WTC11 (cell line): ENCODE measurements around the gene TMPRSS6. TPM values are rescaled to one million over a fixed set of nuclear protein-coding genes. Genes with fewer than 3 reads are reported as not detected.

Source experiments
- ATAC-seq: fragments of 200-7000 bp; cut with Tn5 transposase; 2 replicates; pipeline ENCODE4 v1.10.0; 2021; ENCODE audit warnings: mild to moderate bottlenecking, moderate library complexity
- CTCF ChIA-PET: fragments of 300-600 bp; sonication (Branson Sonifier 250); formaldehyde crosslinking; loops from one replicate; lab custom pipeline; 2021; ENCODE audit warnings: antibody characterized with exemption; lab: Charles Lee
- POLR2A ChIA-PET: fragments of 350-600 bp; sonication (Branson Sonifier 250); formaldehyde crosslinking; loops from one replicate; lab custom pipeline; 2021; ENCODE audit warnings: antibody characterized with exemption; lab: Charles Lee
- DNase-seq: peaks from one replicate; pipeline ENCODE4 v3.0.0; 2021; ENCODE audit warnings: low spot score
- H3K27ac Mint-ChIP-seq: 2 replicates; pipeline ENCODE4 v1.8.0; 2021; ENCODE audit warnings: mixed read lengths
- H3K27me3 Mint-ChIP-seq: 2 replicates; pipeline ENCODE4 v1.8.0; 2021; ENCODE audit warnings: low read depth, mild to moderate bottlenecking, moderate library complexity, mixed read lengths
- H3K36me3 Mint-ChIP-seq: 2 replicates; pipeline ENCODE4 v1.8.0; 2021; ENCODE audit warnings: mixed read lengths
- H3K4me1 Mint-ChIP-seq: 2 replicates; pipeline ENCODE4 v1.8.0; 2022; ENCODE audit warnings: mixed read lengths
- H3K4me3 Mint-ChIP-seq: 2 replicates; pipeline ENCODE4 v1.8.0; 2021; ENCODE audit warnings: mild to moderate bottlenecking, moderate library complexity, mixed read lengths
- H3K9me3 Mint-ChIP-seq: 2 replicates; pipeline ENCODE4 v1.8.0; 2021; ENCODE audit warnings: mixed read lengths
- ATF1 ChIP-seq: sonication (generic); formaldehyde crosslinking; IDR thresholded peaks from 2 replicates; pipeline ENCODE4 v1.8.1; 2023; ENCODE audit warnings: mild to moderate bottlenecking, moderate library complexity, missing genetic modification reagents
- CBFB ChIP-seq: sonication (generic); formaldehyde crosslinking; IDR thresholded peaks from 2 replicates; pipeline ENCODE4 v1.8.1; 2022; ENCODE audit warnings: mild to moderate bottlenecking, low read depth, missing genetic modification reagents
- ELF4 ChIP-seq: sonication (generic); formaldehyde crosslinking; IDR thresholded peaks from 2 replicates; pipeline ENCODE4 v1.8.1; 2022; ENCODE audit warnings: low read depth, mild to moderate bottlenecking, moderate library complexity, missing genetic modification reagents
- EMX1 ChIP-seq: fragments of 250-450 bp; sonication (Bioruptor Pico); IDR thresholded peaks from 2 replicates; pipeline ENCODE4 v1.8.0; 2021; ENCODE audit warnings: mild to moderate bottlenecking
- ESRRA ChIP-seq: sonication (generic); formaldehyde crosslinking; IDR thresholded peaks from 2 replicates; pipeline ENCODE4 v1.8.1; 2022; ENCODE audit warnings: mild to moderate bottlenecking, missing genetic modification reagents, borderline replicate concordance
- ETV6 ChIP-seq: sonication (generic); formaldehyde crosslinking; IDR thresholded peaks from 2 replicates; pipeline ENCODE4 v1.8.1; 2022; ENCODE audit warnings: mild to moderate bottlenecking, missing genetic modification reagents
- GRHL2 ChIP-seq: fragments of 250-450 bp; sonication (Bioruptor Pico); IDR thresholded peaks from 2 replicates; pipeline ENCODE4 v1.8.0; 2022; ENCODE audit warnings: mild to moderate bottlenecking, moderate library complexity; ENCODE audit not compliant: insufficient replicate concordance, severe bottlenecking
- GTF2I ChIP-seq: fragments of 250-450 bp; sonication (Bioruptor Pico); conservative IDR thresholded peaks from 2 replicates; pipeline ENCODE4 v1.4.0; 2021; ENCODE audit warnings: mild to moderate bottlenecking
- JUN ChIP-seq: sonication (generic); formaldehyde crosslinking; IDR thresholded peaks from 2 replicates; pipeline ENCODE4 v1.8.0; 2023; ENCODE audit warnings: mild to moderate bottlenecking, missing genetic modification reagents
- KAT7 ChIP-seq: sonication (generic); formaldehyde crosslinking; IDR thresholded peaks from 2 replicates; pipeline ENCODE4 v1.8.1; 2023; ENCODE audit warnings: missing genetic modification reagents, mild to moderate bottlenecking, borderline replicate concordance
- MYBL2 ChIP-seq: sonication (generic); formaldehyde crosslinking; IDR thresholded peaks from 2 replicates; pipeline ENCODE4 v1.8.1; 2023; ENCODE audit warnings: mild to moderate bottlenecking, moderate library complexity, missing genetic modification reagents
- RORB ChIP-seq: fragments of 250-450 bp; sonication (Bioruptor Pico); IDR thresholded peaks from 2 replicates; pipeline ENCODE4 v1.9.0; 2021; ENCODE audit warnings: mild to moderate bottlenecking
- TP53 ChIP-seq: sonication (generic); formaldehyde crosslinking; IDR thresholded peaks from 2 replicates; pipeline ENCODE4 v1.8.1; 2023; ENCODE audit warnings: mild to moderate bottlenecking, missing genetic modification reagents
- ZBTB21 ChIP-seq: sonication (generic); formaldehyde crosslinking; IDR thresholded peaks from 2 replicates; pipeline ENCODE4 v1.8.1; 2023; ENCODE audit warnings: mild to moderate bottlenecking, missing genetic modification reagents, borderline replicate concordance
- total RNA-seq: library from RNA; stranded (reverse); gene quantifications from 3 replicates; pipeline ENCODE4 v1.2.3, GENCODE V29; 2021
- TF ChIP-seq, protein P1 (sequence below): sonication (generic); formaldehyde crosslinking; IDR thresholded peaks from 2 replicates; pipeline ENCODE4 v1.8.0; 2023; ENCODE audit warnings: mild to moderate bottlenecking, missing genetic modification reagents
- TF ChIP-seq, protein P2 (sequence below): sonication (generic); formaldehyde crosslinking; IDR thresholded peaks from 2 replicates; pipeline ENCODE4 v1.8.1; 2022; ENCODE audit warnings: low read depth, mild to moderate bottlenecking, moderate library complexity, missing genetic modification reagents, borderline replicate concordance
- TF ChIP-seq, protein P3 (sequence below): sonication (generic); formaldehyde crosslinking; IDR thresholded peaks from 2 replicates; pipeline ENCODE4 v1.8.1; 2022; ENCODE audit warnings: missing genetic modification reagents, borderline replicate concordance
- TF ChIP-seq, protein P4 (sequence below): fragments of 250-450 bp; sonication (Bioruptor Pico); IDR thresholded peaks from 2 replicates; pipeline ENCODE4 v2.1.2; 2022; ENCODE audit warnings: mild to moderate bottlenecking, moderate library complexity
- TF ChIP-seq, protein P5 (sequence below): sonication (generic); formaldehyde crosslinking; IDR thresholded peaks from 2 replicates; pipeline ENCODE4 v1.8.1; 2023; ENCODE audit warnings: mild to moderate bottlenecking, missing genetic modification reagents
- TF ChIP-seq, protein P6 (sequence below): sonication (generic); formaldehyde crosslinking; IDR thresholded peaks from 2 replicates; pipeline ENCODE4 v1.8.0; 2022; ENCODE audit warnings: mild to moderate bottlenecking, missing genetic modification reagents
- TF ChIP-seq, protein P7 (sequence below): sonication (generic); formaldehyde crosslinking; IDR thresholded peaks from 2 replicates; pipeline ENCODE4 v1.8.0; 2022; ENCODE audit warnings: mild to moderate bottlenecking, missing genetic modification reagents
- TF ChIP-seq, protein P8 (sequence below): sonication (generic); formaldehyde crosslinking; IDR thresholded peaks from 2 replicates; pipeline ENCODE4 v1.8.0; 2022; ENCODE audit warnings: mild to moderate bottlenecking, missing genetic modification reagents

Gene TMPRSS6
- total RNA-seq, 1 experiment from 2014 or later: 0.11 TPM

DNA sequence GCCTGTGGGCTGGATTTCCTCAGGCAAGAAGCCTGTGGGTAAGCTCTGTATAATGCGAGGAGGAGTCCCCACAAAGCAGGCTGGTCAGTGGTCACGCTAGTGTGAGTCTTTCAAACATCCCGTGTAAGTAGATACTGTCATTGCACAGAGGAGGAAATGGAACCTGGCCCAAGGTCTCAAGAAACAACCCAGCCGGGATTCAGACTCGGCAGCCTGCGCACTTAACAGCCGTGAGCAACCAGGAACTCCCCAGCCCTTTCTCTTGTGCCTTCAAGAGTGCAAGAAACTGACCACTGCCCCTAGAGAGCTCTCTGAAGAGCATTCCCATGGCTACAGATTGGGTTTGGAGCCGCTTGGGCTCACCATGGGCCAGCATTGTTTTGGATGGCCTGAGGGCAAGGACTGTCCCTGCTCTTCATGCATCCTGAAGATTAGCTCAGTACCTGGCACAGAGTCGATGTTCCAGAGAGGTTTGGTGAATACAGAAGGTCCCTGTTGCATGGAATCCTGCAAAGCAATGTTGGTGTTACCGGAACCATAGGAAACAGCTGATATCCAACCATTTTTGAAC lies 83.9 kb downstream of the TMPRSS6 start (continued):
- no peak for TF ChIP-seq ELF4 (CRISPR knock-in tag)
- TF ChIP-seq ATF1 (CRISPR knock-in tag): no peak
- TF ChIP-seq KAT7 (CRISPR knock-in tag): no peak
- no peak for TF ChIP-seq CBFB (CRISPR knock-in tag)
- no peak for TF ChIP-seq EMX1 (CRISPR knock-in tag)

DNA sequence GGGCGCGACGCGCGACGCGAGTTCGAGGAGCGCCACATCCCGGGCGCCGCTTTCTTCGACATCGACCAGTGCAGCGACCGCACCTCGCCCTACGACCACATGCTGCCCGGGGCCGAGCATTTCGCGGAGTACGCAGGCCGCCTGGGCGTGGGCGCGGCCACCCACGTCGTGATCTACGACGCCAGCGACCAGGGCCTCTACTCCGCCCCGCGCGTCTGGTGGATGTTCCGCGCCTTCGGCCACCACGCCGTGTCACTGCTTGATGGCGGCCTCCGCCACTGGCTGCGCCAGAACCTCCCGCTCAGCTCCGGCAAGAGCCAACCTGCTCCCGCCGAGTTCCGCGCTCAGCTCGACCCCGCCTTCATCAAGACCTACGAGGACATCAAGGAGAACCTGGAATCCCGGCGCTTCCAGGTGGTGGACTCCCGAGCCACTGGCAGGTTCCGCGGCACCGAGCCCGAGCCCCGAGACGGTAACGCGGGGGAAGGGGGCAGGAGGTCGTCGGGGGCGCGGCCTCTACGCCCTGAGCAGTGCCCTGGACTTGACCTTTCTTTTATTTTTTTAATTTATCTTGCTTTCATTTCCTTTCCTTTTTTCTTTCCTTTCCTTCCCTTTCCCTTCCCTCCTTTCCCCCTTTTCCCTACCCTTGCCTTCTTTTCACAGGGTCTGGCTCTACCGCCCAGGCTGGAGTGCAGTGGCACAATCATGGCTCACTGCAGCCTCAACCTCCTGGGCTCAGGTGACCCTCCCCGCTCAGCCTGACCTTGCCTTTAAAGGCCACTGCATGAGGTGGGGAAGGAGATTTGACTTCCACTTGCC lies 85.0 kb downstream of the TMPRSS6 start:
- POLR2A ChIA-PET: no interaction called here
- Mint-ChIP-seq H3K36me3 (peaks cover 26% of the 10 kb centered on the region), H3K4me1 (peaks cover 22% of the 10 kb centered on the region), H3K27ac (no peak overlapping the region), H3K27me3 (no peaks in the 10 kb centered on the region), H3K9me3 (no peaks in the 10 kb centered on the region), H3K4me3 (no peak overlapping the region)
- ATAC-seq (no peak), DNase-seq (no peak)
- CTCF ChIA-PET: no interaction called here
- no peak for TF ChIP-seq KAT7 (CRISPR knock-in tag)
- no peak for TF ChIP-seq ESRRA (CRISPR knock-in tag)
- TF ChIP-seq, protein P1, sequence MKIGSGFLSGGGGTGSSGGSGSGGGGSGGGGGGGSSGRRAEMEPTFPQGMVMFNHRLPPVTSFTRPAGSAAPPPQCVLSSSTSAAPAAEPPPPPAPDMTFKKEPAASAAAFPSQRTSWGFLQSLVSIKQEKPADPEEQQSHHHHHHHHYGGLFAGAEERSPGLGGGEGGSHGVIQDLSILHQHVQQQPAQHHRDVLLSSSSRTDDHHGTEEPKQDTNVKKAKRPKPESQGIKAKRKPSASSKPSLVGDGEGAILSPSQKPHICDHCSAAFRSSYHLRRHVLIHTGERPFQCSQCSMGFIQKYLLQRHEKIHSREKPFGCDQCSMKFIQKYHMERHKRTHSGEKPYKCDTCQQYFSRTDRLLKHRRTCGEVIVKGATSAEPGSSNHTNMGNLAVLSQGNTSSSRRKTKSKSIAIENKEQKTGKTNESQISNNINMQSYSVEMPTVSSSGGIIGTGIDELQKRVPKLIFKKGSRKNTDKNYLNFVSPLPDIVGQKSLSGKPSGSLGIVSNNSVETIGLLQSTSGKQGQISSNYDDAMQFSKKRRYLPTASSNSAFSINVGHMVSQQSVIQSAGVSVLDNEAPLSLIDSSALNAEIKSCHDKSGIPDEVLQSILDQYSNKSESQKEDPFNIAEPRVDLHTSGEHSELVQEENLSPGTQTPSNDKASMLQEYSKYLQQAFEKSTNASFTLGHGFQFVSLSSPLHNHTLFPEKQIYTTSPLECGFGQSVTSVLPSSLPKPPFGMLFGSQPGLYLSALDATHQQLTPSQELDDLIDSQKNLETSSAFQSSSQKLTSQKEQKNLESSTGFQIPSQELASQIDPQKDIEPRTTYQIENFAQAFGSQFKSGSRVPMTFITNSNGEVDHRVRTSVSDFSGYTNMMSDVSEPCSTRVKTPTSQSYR: no peak
- TF ChIP-seq, protein P2, sequence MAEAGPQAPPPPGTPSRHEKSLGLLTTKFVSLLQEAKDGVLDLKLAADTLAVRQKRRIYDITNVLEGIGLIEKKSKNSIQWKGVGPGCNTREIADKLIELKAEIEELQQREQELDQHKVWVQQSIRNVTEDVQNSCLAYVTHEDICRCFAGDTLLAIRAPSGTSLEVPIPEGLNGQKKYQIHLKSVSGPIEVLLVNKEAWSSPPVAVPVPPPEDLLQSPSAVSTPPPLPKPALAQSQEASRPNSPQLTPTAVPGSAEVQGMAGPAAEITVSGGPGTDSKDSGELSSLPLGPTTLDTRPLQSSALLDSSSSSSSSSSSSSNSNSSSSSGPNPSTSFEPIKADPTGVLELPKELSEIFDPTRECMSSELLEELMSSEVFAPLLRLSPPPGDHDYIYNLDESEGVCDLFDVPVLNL (CRISPR knock-in tag): no peak
- TF ChIP-seq, protein P3, sequence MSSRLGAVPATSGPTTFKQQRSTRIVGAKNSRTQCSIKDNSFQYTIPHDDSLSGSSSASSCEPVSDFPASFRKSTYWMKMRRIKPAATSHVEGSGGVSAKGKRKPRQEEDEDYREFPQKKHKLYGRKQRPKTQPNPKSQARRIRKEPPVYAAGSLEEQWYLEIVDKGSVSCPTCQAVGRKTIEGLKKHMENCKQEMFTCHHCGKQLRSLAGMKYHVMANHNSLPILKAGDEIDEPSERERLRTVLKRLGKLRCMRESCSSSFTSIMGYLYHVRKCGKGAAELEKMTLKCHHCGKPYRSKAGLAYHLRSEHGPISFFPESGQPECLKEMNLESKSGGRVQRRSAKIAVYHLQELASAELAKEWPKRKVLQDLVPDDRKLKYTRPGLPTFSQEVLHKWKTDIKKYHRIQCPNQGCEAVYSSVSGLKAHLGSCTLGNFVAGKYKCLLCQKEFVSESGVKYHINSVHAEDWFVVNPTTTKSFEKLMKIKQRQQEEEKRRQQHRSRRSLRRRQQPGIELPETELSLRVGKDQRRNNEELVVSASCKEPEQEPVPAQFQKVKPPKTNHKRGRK (CRISPR knock-in tag): no peak
- no peak for TF ChIP-seq ZBTB21 (CRISPR knock-in tag)
- TF ChIP-seq, protein P4, sequence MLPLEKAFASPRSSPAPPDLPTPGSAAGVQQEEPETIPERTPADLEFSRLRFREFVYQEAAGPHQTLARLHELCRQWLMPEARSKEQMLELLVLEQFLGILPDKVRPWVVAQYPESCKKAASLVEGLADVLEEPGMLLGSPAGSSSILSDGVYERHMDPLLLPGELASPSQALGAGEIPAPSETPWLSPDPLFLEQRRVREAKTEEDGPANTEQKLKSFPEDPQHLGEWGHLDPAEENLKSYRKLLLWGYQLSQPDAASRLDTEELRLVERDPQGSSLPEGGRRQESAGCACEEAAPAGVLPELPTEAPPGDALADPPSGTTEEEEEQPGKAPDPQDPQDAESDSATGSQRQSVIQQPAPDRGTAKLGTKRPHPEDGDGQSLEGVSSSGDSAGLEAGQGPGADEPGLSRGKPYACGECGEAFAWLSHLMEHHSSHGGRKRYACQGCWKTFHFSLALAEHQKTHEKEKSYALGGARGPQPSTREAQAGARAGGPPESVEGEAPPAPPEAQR (CRISPR knock-in tag): no peak
- TF ChIP-seq, protein P5, sequence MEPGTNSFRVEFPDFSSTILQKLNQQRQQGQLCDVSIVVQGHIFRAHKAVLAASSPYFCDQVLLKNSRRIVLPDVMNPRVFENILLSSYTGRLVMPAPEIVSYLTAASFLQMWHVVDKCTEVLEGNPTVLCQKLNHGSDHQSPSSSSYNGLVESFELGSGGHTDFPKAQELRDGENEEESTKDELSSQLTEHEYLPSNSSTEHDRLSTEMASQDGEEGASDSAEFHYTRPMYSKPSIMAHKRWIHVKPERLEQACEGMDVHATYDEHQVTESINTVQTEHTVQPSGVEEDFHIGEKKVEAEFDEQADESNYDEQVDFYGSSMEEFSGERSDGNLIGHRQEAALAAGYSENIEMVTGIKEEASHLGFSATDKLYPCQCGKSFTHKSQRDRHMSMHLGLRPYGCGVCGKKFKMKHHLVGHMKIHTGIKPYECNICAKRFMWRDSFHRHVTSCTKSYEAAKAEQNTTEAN: no peak
- TF ChIP-seq GRHL2: no peak
- TF ChIP-seq, protein P6, sequence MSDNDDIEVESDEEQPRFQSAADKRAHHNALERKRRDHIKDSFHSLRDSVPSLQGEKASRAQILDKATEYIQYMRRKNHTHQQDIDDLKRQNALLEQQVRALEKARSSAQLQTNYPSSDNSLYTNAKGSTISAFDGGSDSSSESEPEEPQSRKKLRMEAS (CRISPR knock-in tag): no peak
- no peak for TF ChIP-seq JUN (CRISPR knock-in tag)
- TF ChIP-seq ETV6 (CRISPR knock-in tag): no peak
- TF ChIP-seq, protein P7, sequence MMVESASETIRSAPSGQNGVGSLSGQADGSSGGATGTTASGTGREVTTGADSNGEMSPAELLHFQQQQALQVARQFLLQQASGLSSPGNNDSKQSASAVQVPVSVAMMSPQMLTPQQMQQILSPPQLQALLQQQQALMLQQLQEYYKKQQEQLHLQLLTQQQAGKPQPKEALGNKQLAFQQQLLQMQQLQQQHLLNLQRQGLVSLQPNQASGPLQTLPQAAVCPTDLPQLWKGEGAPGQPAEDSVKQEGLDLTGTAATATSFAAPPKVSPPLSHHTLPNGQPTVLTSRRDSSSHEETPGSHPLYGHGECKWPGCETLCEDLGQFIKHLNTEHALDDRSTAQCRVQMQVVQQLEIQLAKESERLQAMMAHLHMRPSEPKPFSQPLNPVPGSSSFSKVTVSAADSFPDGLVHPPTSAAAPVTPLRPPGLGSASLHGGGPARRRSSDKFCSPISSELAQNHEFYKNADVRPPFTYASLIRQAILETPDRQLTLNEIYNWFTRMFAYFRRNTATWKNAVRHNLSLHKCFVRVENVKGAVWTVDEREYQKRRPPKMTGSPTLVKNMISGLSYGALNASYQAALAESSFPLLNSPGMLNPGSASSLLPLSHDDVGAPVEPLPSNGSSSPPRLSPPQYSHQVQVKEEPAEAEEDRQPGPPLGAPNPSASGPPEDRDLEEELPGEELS: no peak
- TF ChIP-seq MYBL2 (CRISPR knock-in tag): no peak
- TF ChIP-seq RORB (CRISPR knock-in tag): no peak
- TF ChIP-seq GTF2I (CRISPR knock-in tag): no peak
- TF ChIP-seq, protein P8, sequence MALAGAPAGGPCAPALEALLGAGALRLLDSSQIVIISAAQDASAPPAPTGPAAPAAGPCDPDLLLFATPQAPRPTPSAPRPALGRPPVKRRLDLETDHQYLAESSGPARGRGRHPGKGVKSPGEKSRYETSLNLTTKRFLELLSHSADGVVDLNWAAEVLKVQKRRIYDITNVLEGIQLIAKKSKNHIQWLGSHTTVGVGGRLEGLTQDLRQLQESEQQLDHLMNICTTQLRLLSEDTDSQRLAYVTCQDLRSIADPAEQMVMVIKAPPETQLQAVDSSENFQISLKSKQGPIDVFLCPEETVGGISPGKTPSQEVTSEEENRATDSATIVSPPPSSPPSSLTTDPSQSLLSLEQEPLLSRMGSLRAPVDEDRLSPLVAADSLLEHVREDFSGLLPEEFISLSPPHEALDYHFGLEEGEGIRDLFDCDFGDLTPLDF (CRISPR knock-in tag): no peak
- no peak for TF ChIP-seq TP53
